Measurements from ENCODE around the gene WFDC1.

WFDC1 gene

DNA sequence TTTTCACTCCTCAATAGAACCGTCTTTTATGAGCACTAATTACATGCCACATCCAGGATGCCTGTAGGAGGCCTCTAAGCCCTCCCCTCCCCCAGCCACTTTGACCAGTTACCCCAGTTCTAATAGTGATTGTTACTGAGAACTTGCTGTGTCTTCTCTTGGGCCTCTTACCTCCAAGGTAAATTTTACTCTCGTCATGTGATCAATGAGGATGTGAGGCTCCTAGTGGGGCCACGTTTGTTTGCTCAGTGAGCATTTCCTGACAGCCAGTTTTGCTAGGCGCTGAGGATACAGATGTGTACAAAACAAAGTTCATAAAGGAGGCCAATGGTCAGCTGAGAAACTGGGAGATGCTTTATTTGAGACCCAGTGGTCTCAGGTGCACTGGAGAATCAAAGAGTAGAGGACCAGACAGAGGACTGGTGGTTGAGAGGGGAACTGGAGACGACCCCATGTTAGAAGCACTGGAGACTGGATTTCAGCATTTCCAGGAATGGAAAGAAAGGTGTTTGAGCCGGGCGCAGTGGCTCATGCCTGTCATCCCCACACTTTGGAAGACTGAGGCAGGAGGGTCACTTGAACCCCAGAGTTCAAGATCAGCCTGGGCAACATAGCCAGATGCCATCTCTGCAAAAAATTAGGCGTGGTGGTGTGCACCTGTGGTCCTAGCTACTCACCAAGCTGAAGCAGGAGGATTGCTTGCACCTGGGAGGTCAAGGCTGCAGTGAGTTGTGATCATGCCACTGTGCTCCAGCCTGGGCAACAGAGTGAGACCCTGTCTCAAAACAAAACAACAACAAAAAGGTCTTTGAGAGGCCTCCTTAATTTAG is 76.3 kb downstream of the WFDC1 start:
- H3K4me3 ChIP-seq (ENCODE audit: low read depth, low read length), result no peak overlapping the region

DNA sequence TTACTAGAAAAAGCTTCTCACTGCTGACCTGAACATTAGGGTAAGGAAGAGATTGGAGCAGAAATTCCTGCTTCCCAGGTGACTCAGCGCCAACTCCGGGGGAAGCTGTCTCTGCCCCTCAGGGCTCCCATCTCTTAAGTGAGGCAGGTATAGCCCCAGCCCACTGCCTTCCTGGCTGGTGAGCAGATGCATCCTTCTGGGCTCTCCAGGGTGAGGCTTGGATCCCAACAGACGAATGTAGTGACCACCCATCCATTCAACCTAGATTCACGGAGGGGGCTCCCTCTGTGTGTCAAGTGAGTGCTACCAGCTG is 76.8 kb downstream of the WFDC1 start:
- no peak overlapping the region for H3K4me3 ChIP-seq (ENCODE audit: low read depth, low read length)

DNA sequence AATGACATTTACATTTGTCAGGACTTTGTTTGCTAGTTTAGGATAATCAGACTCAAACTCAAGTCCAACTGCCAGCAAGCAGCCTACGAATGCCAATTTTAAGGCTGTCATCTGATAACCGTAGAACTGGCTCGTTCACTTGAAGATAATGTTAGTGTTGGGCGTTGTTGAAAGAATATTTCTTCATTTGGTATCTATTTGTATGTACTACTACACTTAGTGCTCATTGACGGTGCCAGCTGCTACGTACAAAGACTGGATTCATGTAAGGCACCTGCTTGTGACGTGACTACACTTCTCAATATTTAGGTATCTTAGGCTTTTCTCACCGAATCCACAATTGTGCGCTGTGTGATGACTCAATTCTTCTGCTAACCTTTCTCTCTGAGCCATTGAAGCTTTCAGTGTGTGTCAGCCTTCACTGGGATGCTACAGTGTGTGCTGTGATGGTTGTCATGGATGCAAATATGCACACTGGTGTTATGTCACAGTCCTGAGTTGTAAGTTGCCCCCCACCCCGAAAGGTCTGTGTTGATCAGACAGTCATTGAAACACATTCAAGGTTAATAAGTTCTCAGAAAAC is 79.3 kb downstream of the WFDC1 start:
- H3K4me3 ChIP-seq (ENCODE audit: low read depth, low read length), result no peak overlapping the region

DNA sequence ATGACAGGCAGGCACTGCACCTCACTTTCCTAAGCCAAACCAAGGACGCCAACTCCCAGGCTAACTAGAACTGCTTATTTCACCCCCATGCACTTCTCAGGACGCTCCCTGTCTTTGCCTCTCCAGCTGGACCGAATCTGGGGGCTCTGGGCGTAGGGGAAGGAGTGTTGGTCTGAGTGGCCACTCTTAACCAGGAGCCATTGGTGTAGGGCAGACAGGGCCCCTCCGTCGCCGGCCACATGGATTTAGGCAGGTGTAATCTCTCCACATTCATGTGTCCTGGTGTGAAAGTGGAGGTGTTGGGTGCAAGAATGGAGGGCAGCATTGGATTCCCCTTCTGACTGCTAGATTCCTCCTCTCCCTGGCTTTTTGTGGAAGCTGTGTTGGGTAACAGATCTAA is 83.4 kb downstream of the WFDC1 start:
- H3K4me3 ChIP-seq (ENCODE audit: low read depth, low read length), result no peak overlapping the region

DNA sequence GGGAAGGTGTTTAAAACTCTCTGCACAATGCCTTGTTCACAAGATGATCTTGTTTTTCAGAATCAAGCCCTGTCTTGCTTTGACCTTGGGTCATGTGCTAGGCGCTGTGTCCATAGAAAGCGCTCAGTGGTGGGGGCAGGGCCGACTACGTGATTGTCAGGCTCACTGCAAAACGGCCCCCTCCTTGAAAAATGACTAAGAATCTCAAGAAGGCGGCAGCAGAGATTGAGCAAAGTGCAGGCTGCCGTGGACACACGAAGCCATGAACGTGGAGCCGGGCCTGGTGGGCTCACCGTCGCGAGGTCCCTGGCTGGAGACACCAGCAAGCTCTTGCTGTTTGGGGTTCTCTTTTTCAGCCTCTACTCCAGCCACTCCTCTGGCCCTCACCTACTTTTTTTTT is 83.9 kb downstream of the WFDC1 start:
- H3K4me3 ChIP-seq (ENCODE audit: low read depth, low read length), result no peak overlapping the region

DNA sequence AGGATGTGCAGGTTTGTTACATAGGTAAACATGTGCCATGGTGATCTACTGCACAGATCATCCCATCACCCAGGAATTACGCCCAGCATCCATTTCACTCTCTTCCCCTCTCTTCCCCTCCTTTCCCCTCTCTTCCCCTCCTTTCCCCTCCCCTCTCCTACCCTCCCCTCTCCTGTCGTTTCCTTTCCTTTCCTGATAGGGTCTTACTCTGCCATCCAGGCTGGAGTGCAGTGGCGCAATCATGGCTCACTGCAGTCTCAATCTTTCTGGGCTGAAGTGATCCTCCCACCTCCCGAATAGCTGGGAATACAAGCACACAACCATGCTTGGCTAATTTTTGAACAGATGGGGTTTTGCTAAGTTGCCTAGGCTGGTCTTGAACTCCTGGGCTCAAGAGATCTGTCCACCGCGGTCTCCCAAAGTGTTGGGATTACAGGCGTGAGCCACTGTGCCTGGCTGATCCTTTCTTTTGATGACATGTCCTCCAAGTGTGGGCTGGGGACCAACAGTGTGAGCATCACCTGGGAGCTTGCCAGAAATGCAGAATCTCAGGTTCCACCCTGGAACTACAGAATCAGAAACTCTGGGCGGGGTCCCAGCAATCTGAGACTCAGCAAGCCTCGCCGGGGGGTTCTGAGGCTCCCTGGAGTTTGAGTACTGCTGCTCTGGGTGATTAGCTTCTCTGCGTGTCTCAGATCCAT is 84.5 kb downstream of the WFDC1 start:
- no peak overlapping the region for H3K4me3 ChIP-seq (ENCODE audit: low read depth, low read length)
